K562 (cell line): Measurements from ENCODE around the gene JAM2. TPM values are rescaled to one million over a fixed set of nuclear protein-coding genes. Genes with fewer than 3 reads are reported as not detected.
A peak's percentile ranks its signal among the peaks of the same experiment; 100 is the strongest.

Experiments
- CAMTA2 ChIP-seq: fragments of 250-450 bp; sonication (Bioruptor Pico); conservative IDR thresholded peaks from 2 replicates; pipeline ENCODE4 v1.5.1; 2022
- E2F1 ChIP-seq: sonication (generic); formaldehyde crosslinking; IDR thresholded peaks from 2 replicates; pipeline ENCODE4 v1.8.1; 2023; ENCODE audit warnings: mild to moderate bottlenecking, missing genetic modification reagents, moderate library complexity
- FOXM1 ChIP-seq, 2 experiments: fragments of 450-650 bp in 1 of 2; sonication (generic) in 1 of 2; formaldehyde crosslinking in 1 of 2; IDR thresholded peaks; 2 replicates each; pipeline versions ENCODE4 v1.6.1 to v1.9.0; 2017 to 2022; ENCODE audit warnings: low read depth in 2 of 2, mild to moderate bottlenecking in 2 of 2, missing genetic modification reagents in 1 of 2, moderate library complexity in 1 of 2
- HDAC6 ChIP-seq: IDR thresholded peaks from 2 replicates; pipeline ENCODE4 v1.6.1; 2012; ENCODE audit warnings: low read depth, mild to moderate bottlenecking, control low read depth, inconsistent platforms, low read length, moderate library complexity
- HMGXB4 ChIP-seq: sonication (generic); formaldehyde crosslinking; IDR thresholded peaks from 2 replicates; pipeline ENCODE4 v1.8.1; 2023; ENCODE audit warnings: mild to moderate bottlenecking, missing genetic modification reagents
- MYC ChIP-seq, 2 experiments: fragments of 250-450 bp in 1 of 2; sonication (Bioruptor Pico) in 1 of 2; IDR thresholded peaks; 2 replicates each; pipeline versions ENCODE4 v1.5.1 to v1.6.1; 2012 to 2021; ENCODE audit warnings: low read depth in 2 of 2, borderline replicate concordance in 1 of 2, improper control_type of control experiment in 1 of 2, low read length in 1 of 2, mild to moderate bottlenecking in 1 of 2, moderate library complexity in 1 of 2
- MYNN ChIP-seq, 2 experiments: sonication (generic); formaldehyde crosslinking in 1 of 2; IDR thresholded peaks; 2 replicates each; pipeline versions ENCODE4 v1.5.0 to v1.6.1; 2016 to 2020; ENCODE audit warnings: antibody characterized with exemption in 1 of 2, missing genetic modification reagents in 1 of 2
- NCOA6 ChIP-seq: fragments of 450-650 bp; IDR thresholded peaks from 2 replicates; pipeline ENCODE4 v1.6.1; 2017; ENCODE audit warnings: mild to moderate bottlenecking
- POLR2B ChIP-seq: fragments of 450-650 bp; IDR thresholded peaks from 2 replicates; pipeline ENCODE4 v1.6.1; 2018; ENCODE audit warnings: low read depth; ENCODE audit not compliant: partially characterized antibody
- POLR3A ChIP-seq: IDR thresholded peaks from 2 replicates; pipeline ENCODE4 v1.6.1; 2011; ENCODE audit warnings: borderline replicate concordance, mild to moderate bottlenecking, moderate library complexity; ENCODE audit not compliant: insufficient read length, insufficient read depth; ENCODE audit errors: extremely low read depth
- SP2 ChIP-seq: IDR thresholded peaks from 2 replicates; pipeline ENCODE4 v1.6.1; 2011; ENCODE audit warnings: mild to moderate bottlenecking, low read depth, low read length, moderate library complexity; ENCODE audit not compliant: poor library complexity, severe bottlenecking; ENCODE audit errors: extremely low read depth
- TBP ChIP-seq: optimal IDR thresholded peaks from 2 replicates; pipeline ENCODE3; 2011; ENCODE audit warnings: low read depth, low read length, improper control_type of control experiment
- XRCC4 ChIP-seq: IDR thresholded peaks from one replicate; pipeline ENCODE4 v1.6.1; 2011; ENCODE audit not compliant: insufficient read depth, insufficient read length; ENCODE audit errors: extremely low read depth
- ZNF311 ChIP-seq: fragments of 250-450 bp; sonication (Bioruptor Pico); IDR thresholded peaks from 2 replicates; pipeline ENCODE4 v1.4.0; 2020; ENCODE audit warnings: mild to moderate bottlenecking, moderate library complexity
- ZNF707 ChIP-seq: fragments of 250-450 bp; sonication (Bioruptor Pico); conservative IDR thresholded peaks from 2 replicates; pipeline ENCODE4 v1.8.0; 2022; ENCODE audit warnings: inconsistent platforms, mild to moderate bottlenecking, moderate library complexity
- polyA plus RNA-seq, 8 experiments: library from polyadenylated mRNA; depleted of rRNA in 4 of 8; stranded (reverse) in 5 of 8; unstranded in 3 of 8; fragments of >200 nt; fragmentation: Nextera tagmentation in 2 of 8; fragmentation: Illumina TruSeq in 1 of 8; extraction: Ambion mirVana in 2 of 8; extraction: Trizol in 1 of 8; gene quantifications; 2 replicates each; pipeline versions ENCODE4 v1.2.1 to v1.2.3, GENCODE V29; 2011 to 2014; ENCODE audit warnings: inconsistent platforms in 1 of 8, missing spikeins in 1 of 8
- total RNA-seq, 7 experiments: library from RNA; depleted of rRNA in 6 of 7; stranded (reverse); fragments of >200 nt in 6 of 7; fragmentation: Illumina TruSeq in 2 of 7; extraction: Trizol in 2 of 7; gene quantifications; 2 replicates each; pipeline versions ENCODE4 v1.2.1 to v1.2.3, GENCODE V29; 2011 to 2021; ENCODE audit warnings: low replicate concordance in 1 of 7
- TF ChIP-seq, protein P1 (sequence below), 2 experiments: IDR thresholded peaks; 2 replicates each; pipeline ENCODE4 v1.6.1; 2012; ENCODE audit warnings: improper control_type of control experiment in 2 of 2, low read depth in 2 of 2, low read length in 2 of 2, borderline replicate concordance in 1 of 2
- TF ChIP-seq, protein P2 (sequence below): fragments of 200-800 bp; sonication (Bioruptor generic); IDR thresholded peaks from 2 replicates; pipeline ENCODE4 v1.6.1; 2017; ENCODE audit warnings: missing genetic modification characterization, missing compliant biosample characterization

The JAM2 gene
- total and polyA plus RNA-seq, 9 of the 15 experiments (the other 6 are each of a cell fraction or from before 2014, with no cell fraction given) = 0.03 to 0.08 (median 0.07) TPM; not detected in 6

GRCh38 chr21:25607151-25608043, 31.7 kb upstream of the JAM2 start, which contains the start of gene MRPL39 (continued):
- TF ChIP-seq XRCC4 (no peak), FOXM1 (IDR thresholded peaks at IDR 0.05; ENCODE audit: low read depth) (0 out of 2 replicates have a peak, but pooled peaks have one; percentile 21), FOXM1 (CRISPR knock-in tag; IDR thresholded peaks at IDR 0.05; ENCODE audit: low read depth) (no peak), NCOA6 (peak; percentile 52; the same call in 1 of the 2 replicates), SP2 (no peak), ZNF707 (no peak), E2F1 (CRISPR knock-in tag) (no peak), TBP (peak; percentile 97), POLR2B (peak; percentile 95), ZNF311 (CRISPR knock-in tag) (no peak), HDAC6 (no peak), MYC (IDR thresholded peaks at IDR 0.05; ENCODE audit: low read depth, low read length) (peak; percentile 85), MYC (CRISPR knock-in tag; IDR thresholded peaks at IDR 0.05; ENCODE audit: borderline replicate concordance, low read depth) (peak; percentile 64; the same call in 1 of the 2 replicates), MYNN (IDR thresholded peaks at IDR 0.05) (peak; percentile 64), MYNN (CRISPR knock-in tag; IDR thresholded peaks at IDR 0.05) (no peak), POLR3A (no peak), HMGXB4 (CRISPR knock-in tag) (peak; percentile 64; the same call in 1 of the 2 replicates), CAMTA2 (CRISPR knock-in tag) (no peak)
- TF ChIP-seq, protein P1, sequence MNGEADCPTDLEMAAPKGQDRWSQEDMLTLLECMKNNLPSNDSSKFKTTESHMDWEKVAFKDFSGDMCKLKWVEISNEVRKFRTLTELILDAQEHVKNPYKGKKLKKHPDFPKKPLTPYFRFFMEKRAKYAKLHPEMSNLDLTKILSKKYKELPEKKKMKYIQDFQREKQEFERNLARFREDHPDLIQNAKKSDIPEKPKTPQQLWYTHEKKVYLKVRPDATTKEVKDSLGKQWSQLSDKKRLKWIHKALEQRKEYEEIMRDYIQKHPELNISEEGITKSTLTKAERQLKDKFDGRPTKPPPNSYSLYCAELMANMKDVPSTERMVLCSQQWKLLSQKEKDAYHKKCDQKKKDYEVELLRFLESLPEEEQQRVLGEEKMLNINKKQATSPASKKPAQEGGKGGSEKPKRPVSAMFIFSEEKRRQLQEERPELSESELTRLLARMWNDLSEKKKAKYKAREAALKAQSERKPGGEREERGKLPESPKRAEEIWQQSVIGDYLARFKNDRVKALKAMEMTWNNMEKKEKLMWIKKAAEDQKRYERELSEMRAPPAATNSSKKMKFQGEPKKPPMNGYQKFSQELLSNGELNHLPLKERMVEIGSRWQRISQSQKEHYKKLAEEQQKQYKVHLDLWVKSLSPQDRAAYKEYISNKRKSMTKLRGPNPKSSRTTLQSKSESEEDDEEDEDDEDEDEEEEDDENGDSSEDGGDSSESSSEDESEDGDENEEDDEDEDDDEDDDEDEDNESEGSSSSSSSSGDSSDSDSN (IDR thresholded peaks at IDR 0.05; ENCODE audit: borderline replicate concordance in 1 of 2, low read depth in 2 of 2, low read length in 2 of 2) = peak; percentile 37 to 97; a peak in 2 of 4 replicates
- TF ChIP-seq, protein P2, sequence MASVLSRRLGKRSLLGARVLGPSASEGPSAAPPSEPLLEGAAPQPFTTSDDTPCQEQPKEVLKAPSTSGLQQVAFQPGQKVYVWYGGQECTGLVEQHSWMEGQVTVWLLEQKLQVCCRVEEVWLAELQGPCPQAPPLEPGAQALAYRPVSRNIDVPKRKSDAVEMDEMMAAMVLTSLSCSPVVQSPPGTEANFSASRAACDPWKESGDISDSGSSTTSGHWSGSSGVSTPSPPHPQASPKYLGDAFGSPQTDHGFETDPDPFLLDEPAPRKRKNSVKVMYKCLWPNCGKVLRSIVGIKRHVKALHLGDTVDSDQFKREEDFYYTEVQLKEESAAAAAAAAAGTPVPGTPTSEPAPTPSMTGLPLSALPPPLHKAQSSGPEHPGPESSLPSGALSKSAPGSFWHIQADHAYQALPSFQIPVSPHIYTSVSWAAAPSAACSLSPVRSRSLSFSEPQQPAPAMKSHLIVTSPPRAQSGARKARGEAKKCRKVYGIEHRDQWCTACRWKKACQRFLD (CRISPR knock-in tag) = no peak
